Left lung (tissue), 10 donors: ENCODE data around the gene CYGB. TPM values are rescaled to one million over a fixed set of nuclear protein-coding genes. Genes with fewer than 3 reads are reported as not detected.

Source experiments
- ATAC-seq: fragments of 200-7000 bp; cut with Tn5 transposase; one replicate; pipeline ENCODE4 v1.9.1; 2020; ENCODE audit warnings: moderate library complexity
- DNase-seq, 4 donors: peaks; one replicate each; pipeline ENCODE4 v3.0.0-alpha.2; 2013 to 2020
- H3K27ac ChIP-seq, 2 donors: fragments of 200-600 bp; sonication (generic) in 1 of 2; one replicate each; pipeline versions ENCODE4 v1.5.0 to v1.8.0; 2020 to 2021
- H3K27me3 ChIP-seq, 2 donors: fragments of 200-600 bp; sonication (generic) in 1 of 2; one replicate each; pipeline versions ENCODE4 v1.5.0 to v1.8.0; 2020 to 2021
- H3K36me3 ChIP-seq, 2 donors: fragments of 200-600 bp; sonication (generic) in 1 of 2; one replicate each; pipeline versions ENCODE4 v1.5.0 to v1.8.0; 2020 to 2021
- H3K4me1 ChIP-seq, 2 donors: fragments of 200-600 bp; one replicate each; pipeline ENCODE4 v1.8.0; 2021
- H3K4me3 ChIP-seq, 2 donors: fragments of 200-600 bp; sonication (generic) in 1 of 2; one replicate each; pipeline versions ENCODE4 v1.5.0 to v1.8.0; 2020 to 2021; ENCODE audit warnings: mild to moderate bottlenecking in 1 of 2
- H3K9me3 ChIP-seq, 2 donors: fragments of 200-600 bp; sonication (generic) in 1 of 2; one replicate each; pipeline versions ENCODE4 v1.5.0 to v1.8.0; 2020 to 2021
- CTCF ChIP-seq, 2 donors: fragments of 200-600 bp; sonication (generic) in 1 of 2; IDR thresholded peaks; one replicate each; pipeline versions ENCODE4 v1.5.0 to v1.8.0; 2021; ENCODE audit warnings: antibody characterized with exemption in 2 of 2
- intact Hi-C, 2 donors: fragments of 100-400 bp; cut with DNase I; formaldehyde crosslinking; loops; one replicate each; pipeline versions ENCODE4 v1.11.2 to v1.14.2; 2022
- polyA plus RNA-seq, 6 donors: library from polyadenylated mRNA; unstranded; fragments of 120-200 nt; gene quantifications; one replicate each; pipeline ENCODE4 v1.2.1, GENCODE V29; 2013; ENCODE audit not compliant: insufficient read length in 6 of 6
- total RNA-seq, 2 donors: library from RNA; stranded (reverse); fragmentation: NEBNext Ultra II Directional; extraction: Animal tissue kit (Norgen Biotek cat#: 25700); gene quantifications; one replicate each; pipeline ENCODE4 v1.2.1, GENCODE V29; 2021
- donor health status: DM: no; HTN: yes; CAD: no.
- donor health status: DM: no; HTN: no; CAD: no.

CYGB gene
- total and polyA plus RNA-seq, 8 donors: 10.2 to 37.1 (median 26.4) TPM

GRCh38 chr17:76541739-76542454, 4.4 kb upstream of the CYGB start:
- peaks cover 26 to 77% of the 10 kb centered on the region in 2 donors for H3K4me1 ChIP-seq
- no peaks in the 10 kb centered on the region for H3K9me3 ChIP-seq
- no peak for TF ChIP-seq CTCF (IDR thresholded peaks at IDR 0.05)
- peak in 1 of 4 donors; percentile 30 for DNase-seq
- no peak for ATAC-seq
- H3K27ac ChIP-seq: no peak overlapping the region
- H3K36me3 ChIP-seq: no peaks in the 10 kb centered on the region
- intact Hi-C loops: no loop called here
- H3K27me3 ChIP-seq: peaks cover 10 to 51% of the 10 kb centered on the region in 2 donors
- H3K4me3 ChIP-seq: no peak overlapping the region

- H3K4me3 ChIP-seq: peak overlapping the region; percentile 27 to 34
- intact Hi-C loops: no loop called here
- ATAC-seq (peak; percentile 97), DNase-seq (peak; percentile 88 to 96 (median 94))
- H3K4me1 ChIP-seq: peaks cover 26 to 66% of the 10 kb centered on the region in 2 donors
- no peaks in the 10 kb centered on the region for H3K36me3 ChIP-seq
- TF ChIP-seq CTCF (IDR thresholded peaks at IDR 0.05): peak; percentile 20 to 23
- peaks cover 10 to 62% of the 10 kb centered on the region in 2 donors for H3K27me3 ChIP-seq
- H3K9me3 ChIP-seq: no peaks in the 10 kb centered on the region
- H3K27ac ChIP-seq: no peak overlapping the region
These were observed 3.1 kb upstream of the CYGB start for GRCh38 chr17:76540381-76541300.

- DNase-seq: no peak
- intact Hi-C loops: no loop called here
- no peaks in the 10 kb centered on the region for H3K9me3 ChIP-seq
- no peaks in the 10 kb centered on the region for H3K36me3 ChIP-seq
- no peak for ATAC-seq
- H3K27ac ChIP-seq: no peak within 1 kb of the TSS
- H3K27me3 ChIP-seq: peaks cover 10 to 62% of the 10 kb centered on the region in 2 donors
- peaks cover 22 to 57% of the 10 kb centered on the region in 2 donors for H3K4me1 ChIP-seq
- H3K4me3 ChIP-seq: peak within 1 kb of the TSS; percentile 27 to 34
- no peak for TF ChIP-seq CTCF (IDR thresholded peaks at IDR 0.05)
These were observed 2.2 kb upstream of the CYGB start, which contains the start of gene PRCD for GRCh38 chr17:76539631-76540271. Gene PRCD, plus strand, starts transcription at chr17:76540044. Its CDS starts 98 bp downstream, at chr17:76540142.

- no peaks in the 10 kb centered on the region for H3K9me3 ChIP-seq
- H3K4me3 ChIP-seq: no peak overlapping the region
- no peak for TF ChIP-seq CTCF (IDR thresholded peaks at IDR 0.05)
- intact Hi-C loops: no loop called here
- no peaks in the 10 kb centered on the region for H3K36me3 ChIP-seq
- ATAC-seq (no peak), DNase-seq (no peak)
- no peak overlapping the region for H3K27ac ChIP-seq
- peaks cover 16 to 51% of the 10 kb centered on the region in 2 donors for H3K4me1 ChIP-seq
- peaks cover 10 to 56% of the 10 kb centered on the region in 2 donors for H3K27me3 ChIP-seq
These were observed 1.5 kb upstream of the CYGB start for GRCh38 chr17:76538941-76539570.
